ENCODE data around the gene IL31.

Gene IL31

GRCh38 chr12:122192441-122192840 is 18.4 kb upstream of the IL31 start:
- no peak overlapping the region for H3K4me3 ChIP-seq (ENCODE audit: low read depth, low read length)
- DNase-seq (ENCODE audit: low read depth, low spot score), result no peak
- TF ChIP-seq, protein P1, sequence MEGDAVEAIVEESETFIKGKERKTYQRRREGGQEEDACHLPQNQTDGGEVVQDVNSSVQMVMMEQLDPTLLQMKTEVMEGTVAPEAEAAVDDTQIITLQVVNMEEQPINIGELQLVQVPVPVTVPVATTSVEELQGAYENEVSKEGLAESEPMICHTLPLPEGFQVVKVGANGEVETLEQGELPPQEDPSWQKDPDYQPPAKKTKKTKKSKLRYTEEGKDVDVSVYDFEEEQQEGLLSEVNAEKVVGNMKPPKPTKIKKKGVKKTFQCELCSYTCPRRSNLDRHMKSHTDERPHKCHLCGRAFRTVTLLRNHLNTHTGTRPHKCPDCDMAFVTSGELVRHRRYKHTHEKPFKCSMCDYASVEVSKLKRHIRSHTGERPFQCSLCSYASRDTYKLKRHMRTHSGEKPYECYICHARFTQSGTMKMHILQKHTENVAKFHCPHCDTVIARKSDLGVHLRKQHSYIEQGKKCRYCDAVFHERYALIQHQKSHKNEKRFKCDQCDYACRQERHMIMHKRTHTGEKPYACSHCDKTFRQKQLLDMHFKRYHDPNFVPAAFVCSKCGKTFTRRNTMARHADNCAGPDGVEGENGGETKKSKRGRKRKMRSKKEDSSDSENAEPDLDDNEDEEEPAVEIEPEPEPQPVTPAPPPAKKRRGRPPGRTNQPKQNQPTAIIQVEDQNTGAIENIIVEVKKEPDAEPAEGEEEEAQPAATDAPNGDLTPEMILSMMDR (IDR thresholded peaks at IDR 0.05; ENCODE audit: low read depth, low read length), result no peak
- in situ Hi-C loops (cut with HindIII; ENCODE audit: low sequenced_read_pairs), result no loop called here

GRCh38 chr12:122190842-122191668 is 17.0 kb upstream of the IL31 start:
- no peak overlapping the region for H3K4me3 ChIP-seq (ENCODE audit: low read depth, low read length)
- in situ Hi-C loops (cut with HindIII; ENCODE audit: low sequenced_read_pairs), result no loop called here
- TF ChIP-seq, protein P1 (IDR thresholded peaks at IDR 0.05; ENCODE audit: low read depth, low read length), result peak; percentile 88
- DNase-seq (ENCODE audit: low read depth, low spot score), result peak; percentile 50

DNA sequence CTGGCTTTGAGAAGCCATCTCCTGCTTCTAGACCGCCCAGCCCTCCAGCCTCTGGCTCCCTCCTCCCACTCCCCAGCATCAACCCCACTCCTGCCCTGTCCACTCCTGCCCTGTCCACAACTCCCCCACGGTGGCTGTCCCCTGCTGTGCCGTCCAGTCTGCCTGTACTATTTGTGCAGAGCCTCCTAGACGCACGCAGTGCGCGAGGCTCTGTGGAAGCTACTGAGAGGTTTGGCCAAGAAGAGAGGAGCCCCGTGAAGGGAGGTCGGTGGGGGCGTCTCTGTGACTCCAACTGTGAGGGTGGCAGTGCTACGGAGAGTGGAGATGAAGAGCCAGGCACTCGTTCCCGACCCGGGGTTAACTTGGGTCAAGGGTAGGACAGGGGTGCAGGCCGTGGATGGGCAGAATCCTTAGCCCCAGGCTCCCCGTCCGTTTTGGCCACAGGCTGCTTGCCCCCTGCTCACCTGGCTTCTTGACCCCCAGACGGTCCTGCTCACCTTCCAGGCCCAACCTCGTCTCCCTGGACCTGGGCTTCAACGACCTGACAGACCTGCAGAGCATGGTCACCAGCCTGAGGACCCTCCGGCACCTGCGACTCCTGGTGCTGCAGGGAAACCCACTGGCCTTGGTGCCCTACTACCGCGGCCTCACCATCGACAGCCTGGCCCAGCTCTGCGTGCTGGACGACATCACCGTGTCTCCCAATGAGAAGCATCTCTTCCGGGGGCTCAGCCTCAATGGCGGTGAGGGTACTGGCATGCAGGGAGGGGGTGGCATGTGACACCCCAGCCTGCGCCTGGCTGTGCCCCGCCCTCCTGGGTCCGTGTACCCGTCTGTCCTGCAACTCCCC is 15.8 kb upstream of the IL31 start:
- in situ Hi-C loops (cut with HindIII; ENCODE audit: low sequenced_read_pairs), result no loop called here
- DNase-seq (ENCODE audit: low read depth, low spot score), result no peak

GRCh38 chr12:122187466-122187865 is 13.4 kb upstream of the IL31 start:
- in situ Hi-C loops (cut with HindIII; ENCODE audit: low sequenced_read_pairs), result no loop called here
- no peak overlapping the region for H3K4me3 ChIP-seq (ENCODE audit: low read depth, low read length)
- TF ChIP-seq, protein P1 (IDR thresholded peaks at IDR 0.05; ENCODE audit: low read depth, low read length), result no peak
- no peak for DNase-seq (ENCODE audit: low read depth, low spot score)

More for the DNA sequence above, 15.8 kb upstream of the IL31 start:
- no peak overlapping the region for H3K4me3 ChIP-seq (ENCODE audit: low read depth, low read length)
- TF ChIP-seq, protein P1 (IDR thresholded peaks at IDR 0.05; ENCODE audit: low read depth, low read length), result no peak

- H3K4me3 ChIP-seq (ENCODE audit: low read depth, low read length), result no peak overlapping the region
- TF ChIP-seq, protein P1 (IDR thresholded peaks at IDR 0.05; ENCODE audit: low read depth, low read length), result no peak
- no peak for DNase-seq (ENCODE audit: low read depth, low spot score)
- in situ Hi-C loops (cut with HindIII; ENCODE audit: low sequenced_read_pairs), result no loop called here
Observed at GRCh38 chr12:122185494-122186082, 11.6 kb upstream of the IL31 start.

- H3K4me3 ChIP-seq (ENCODE audit: low read depth, low read length), result no peak overlapping the region
- in situ Hi-C loops (cut with HindIII; ENCODE audit: low sequenced_read_pairs), result no loop called here
- TF ChIP-seq, protein P1 (IDR thresholded peaks at IDR 0.05; ENCODE audit: low read depth, low read length), result no peak
- DNase-seq (ENCODE audit: low read depth, low spot score), result no peak
Observed at GRCh38 chr12:122185079-122185478, 11.1 kb upstream of the IL31 start.
